HepG2 (cell line): ENCODE data around the gene CTIF.

Experiments used
- FOSL1 ChIP-seq: sonication (generic); formaldehyde crosslinking; IDR thresholded peaks from 2 replicates; pipeline ENCODE4 v1.9.0; 2021; ENCODE audit warnings: missing genetic modification reagents, borderline replicate concordance
- POLR2AphosphoS5 ChIP-seq: IDR thresholded peaks from 2 replicates; pipeline ENCODE4 v1.6.1; 2012; ENCODE audit warnings: low read depth, low read length
- RELA ChIP-seq: sonication (generic); formaldehyde crosslinking; IDR thresholded peaks from 2 replicates; pipeline ENCODE4 v1.4.0; 2020; ENCODE audit warnings: missing genetic modification reagents
- TAF1 ChIP-seq: sonication (generic); formaldehyde crosslinking; IDR thresholded peaks from 2 replicates; pipeline ENCODE4 v1.4.0; 2020; ENCODE audit warnings: missing genetic modification reagents

GRCh38 chr18:48694295-48694694 lies 155.5 kb downstream of the CTIF start:
- no peak for TF ChIP-seq TAF1 (CRISPR knock-in tag)
- TF ChIP-seq RELA (CRISPR knock-in tag), result no peak
- no peak for TF ChIP-seq POLR2AphosphoS5
- no peak for TF ChIP-seq FOSL1 (CRISPR knock-in tag)
